ENCODE measurements around the gene KIZ.
"Not testable (repeated sequence)": the region's sequence is repeated elsewhere in the genome, so short reads cannot be mapped to it uniquely, and the experiment has no call there.

Gene KIZ

DNA sequence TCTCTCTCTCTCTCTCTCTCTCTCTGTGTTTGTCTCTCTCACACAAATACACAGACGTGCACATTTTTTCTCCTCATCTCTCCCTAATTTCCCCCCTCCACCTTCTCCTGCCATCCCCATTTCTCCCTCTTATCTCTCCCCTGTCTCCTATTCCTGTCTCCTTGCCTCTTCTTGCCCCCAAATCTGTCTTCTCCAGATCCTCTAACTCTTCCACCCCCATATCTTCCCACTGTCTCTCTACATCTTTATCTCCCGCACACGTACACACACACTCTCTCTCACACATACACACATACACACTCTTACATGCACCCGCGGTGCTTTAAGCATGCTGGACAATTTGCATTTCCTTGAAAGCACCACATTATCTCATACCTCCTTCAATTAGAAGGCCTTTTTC, 15.9 kb downstream of the KIZ start:
- no peak for DNase-seq

GRCh38 chr20:21143194-21143890, 17.5 kb downstream of the KIZ start:
- DNase-seq, result no peak

DNA sequence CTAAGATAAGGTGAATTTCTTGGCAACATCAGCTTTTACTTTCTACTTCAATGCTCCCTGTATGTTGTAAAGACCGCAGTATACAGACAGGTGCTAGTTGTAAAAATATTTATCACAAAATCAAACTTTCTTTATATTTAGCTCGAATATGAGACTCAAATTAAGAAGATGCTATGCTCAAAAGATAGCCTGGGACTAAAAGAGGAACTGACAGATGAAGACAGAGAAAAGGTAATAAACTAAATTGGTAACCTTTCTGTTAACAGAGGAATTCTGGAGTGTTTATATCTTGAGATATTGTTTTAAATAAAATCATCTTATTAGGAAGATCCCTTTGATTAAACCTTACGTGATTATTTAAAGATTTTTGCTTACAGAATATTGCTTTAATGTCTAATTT, 19.5 kb downstream of the KIZ start:
- no peak for DNase-seq

GRCh38 chr20:21146215-21146614, 20.3 kb downstream of the KIZ start:
- DNase-seq, result no peak

DNA sequence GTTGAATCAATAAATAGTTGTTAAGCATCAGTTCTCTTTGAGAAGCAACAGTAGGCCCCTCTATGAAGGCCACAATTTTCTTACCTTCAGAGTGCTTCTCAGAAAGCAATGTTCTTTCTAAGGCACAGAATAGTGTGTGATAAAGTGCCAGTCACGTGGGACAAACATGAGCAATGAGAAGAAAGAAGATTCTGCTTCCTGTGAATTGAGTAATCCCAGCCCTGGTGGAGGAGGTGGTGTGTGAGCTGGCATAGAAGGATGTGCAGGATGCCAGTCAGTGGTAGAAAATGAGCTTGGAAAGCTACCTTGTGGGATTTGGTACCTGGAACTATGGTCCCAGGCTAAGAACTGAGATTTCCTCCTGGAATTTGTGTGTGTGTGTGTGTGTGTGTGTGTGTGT, 21.7 kb downstream of the KIZ start:
- no peak for DNase-seq

DNA sequence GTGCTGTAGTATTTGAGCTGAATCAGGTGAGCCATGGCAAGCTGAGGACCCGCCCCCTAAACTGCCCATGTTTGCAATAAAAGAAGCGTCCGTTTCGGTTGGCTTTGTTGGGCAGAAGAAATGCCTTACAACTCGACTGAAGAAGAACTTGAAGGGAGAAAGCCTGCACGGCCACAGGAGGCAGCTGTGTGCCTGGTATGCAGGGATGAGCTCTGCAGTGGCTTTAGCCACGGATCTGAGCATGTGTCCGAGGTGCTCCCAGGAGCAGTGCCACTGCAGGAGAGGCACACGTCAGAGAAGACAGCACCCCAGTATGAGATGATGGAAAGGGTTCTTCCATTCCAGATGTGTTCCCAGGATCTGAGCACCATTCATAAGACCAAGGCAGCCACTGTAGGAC, 23.5 kb downstream of the KIZ start:
- DNase-seq, result no peak

GRCh38 chr20:21151791-21152190, 25.9 kb downstream of the KIZ start:
- DNase-seq, result no peak

- no peak for DNase-seq
Measured at GRCh38 chr20:21154692-21155091, 28.8 kb downstream of the KIZ start.

DNA sequence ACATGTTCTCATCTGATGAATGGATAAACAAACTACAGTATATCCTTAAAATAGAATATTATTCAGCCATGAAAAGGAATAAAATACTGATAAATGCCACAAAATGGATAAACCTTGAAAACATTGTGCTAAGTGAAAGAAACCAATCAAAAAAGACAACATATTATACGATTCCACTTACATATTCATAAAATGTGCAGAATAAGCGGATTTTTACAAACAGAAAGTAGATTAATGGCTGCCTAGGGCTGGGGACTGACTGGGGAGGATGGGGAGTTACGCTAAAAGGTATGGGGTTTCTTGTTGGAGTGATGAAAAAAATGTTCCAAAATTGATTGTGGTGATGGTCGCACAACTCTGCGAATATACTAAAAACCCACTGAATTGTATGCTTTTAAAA, 29.4 kb downstream of the KIZ start:
- no peak for DNase-seq

GRCh38 chr20:21156266-21156665, 30.4 kb downstream of the KIZ start:
- no peak for DNase-seq

DNA sequence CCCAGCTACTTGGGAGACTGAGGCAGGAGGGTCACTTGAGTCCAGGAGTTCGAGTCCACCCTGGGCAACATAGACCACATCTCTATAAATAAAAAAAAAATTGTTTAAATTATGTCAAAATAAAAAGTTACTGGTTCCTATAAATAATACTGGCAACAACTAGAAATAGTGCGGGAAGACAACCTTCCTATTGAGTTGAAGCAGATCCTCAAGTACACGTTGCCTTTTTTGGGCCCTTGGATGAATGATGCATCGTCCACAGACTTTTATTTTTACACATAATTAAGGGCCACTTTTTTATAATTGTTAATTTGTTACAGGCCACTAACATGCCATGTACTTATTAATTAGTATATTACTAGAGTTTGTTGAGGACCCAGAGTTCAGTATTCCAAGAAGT, 31.1 kb downstream of the KIZ start:
- DNase-seq, result no peak

DNA sequence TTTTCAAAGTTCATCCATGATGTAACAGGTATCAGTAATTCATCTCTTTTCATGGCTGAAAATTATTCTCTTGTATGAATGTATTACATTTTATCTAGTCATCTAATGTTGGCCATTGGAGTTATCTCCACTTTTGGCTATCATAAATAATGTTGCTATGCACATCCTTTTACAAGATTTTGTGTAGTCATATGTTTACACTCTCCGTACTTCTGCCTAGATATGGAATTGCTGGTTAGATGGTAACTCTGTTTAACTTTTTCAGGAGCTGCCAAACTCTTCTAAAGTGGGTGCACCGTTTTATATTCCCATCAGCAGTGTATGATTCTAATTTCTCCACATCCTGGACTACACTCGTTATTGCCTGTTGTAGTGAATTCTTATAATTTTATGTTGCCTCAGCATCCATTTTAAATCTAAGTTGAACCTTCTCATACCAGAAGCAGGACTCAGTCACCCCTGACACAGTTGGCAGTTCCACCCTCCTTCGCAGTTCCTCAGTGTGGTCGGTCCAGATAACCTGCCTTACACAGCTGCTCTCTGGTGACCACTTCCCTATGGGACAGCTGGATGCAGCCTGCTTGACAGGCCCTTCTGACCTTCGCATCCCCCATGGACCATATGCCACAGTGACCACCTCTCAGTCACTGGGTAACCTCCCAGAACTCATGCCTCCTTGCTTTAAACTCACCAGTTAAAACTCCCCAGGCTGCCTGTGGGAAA, 33.9 kb downstream of the KIZ start:
- DNase-seq, result no peak

DNA sequence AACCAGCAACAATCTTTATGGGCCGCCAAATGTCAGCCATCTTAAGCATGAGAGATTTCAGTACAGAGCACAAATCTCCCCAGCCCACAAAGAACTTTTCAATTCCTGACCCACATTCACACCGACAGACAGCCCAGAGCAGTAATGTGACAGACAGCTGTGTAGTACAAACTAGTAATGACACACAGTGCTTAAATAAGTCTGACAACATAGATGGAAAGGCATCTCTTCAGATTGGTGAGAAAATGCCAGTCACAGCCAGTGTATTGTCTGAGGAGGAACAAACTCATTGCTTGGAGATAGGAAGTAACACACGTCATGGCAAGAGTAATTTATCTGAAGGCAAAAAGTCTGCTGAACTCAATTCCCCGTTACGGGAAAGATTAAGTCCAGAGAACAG, 36.0 kb downstream of the KIZ start:
- no peak for DNase-seq

GRCh38 chr20:21162631-21163030, 36.7 kb downstream of the KIZ start:
- DNase-seq, result no peak

- no peak for DNase-seq
Measured at GRCh38 chr20:21166801-21167200, 40.9 kb downstream of the KIZ start.

DNA sequence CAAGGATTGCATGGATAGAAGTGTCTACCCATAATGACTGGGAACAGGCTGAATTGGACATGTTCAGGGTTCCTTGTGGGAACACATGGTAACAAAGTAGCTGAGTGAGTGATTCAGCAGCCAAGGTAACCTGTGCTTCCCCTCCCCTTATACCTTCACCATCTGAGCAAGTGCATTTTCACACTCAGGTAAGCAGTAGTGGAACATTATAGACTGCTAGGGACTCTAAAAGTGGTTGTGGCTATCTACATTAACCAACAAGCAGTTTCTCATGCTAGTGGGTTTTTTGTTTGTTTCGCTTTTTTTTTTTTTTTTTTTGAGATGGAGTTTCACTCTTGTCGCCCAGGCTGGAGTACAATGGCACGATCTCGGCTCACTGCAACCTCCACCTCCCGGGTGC, 41.4 kb downstream of the KIZ start:
- no peak for DNase-seq

DNA sequence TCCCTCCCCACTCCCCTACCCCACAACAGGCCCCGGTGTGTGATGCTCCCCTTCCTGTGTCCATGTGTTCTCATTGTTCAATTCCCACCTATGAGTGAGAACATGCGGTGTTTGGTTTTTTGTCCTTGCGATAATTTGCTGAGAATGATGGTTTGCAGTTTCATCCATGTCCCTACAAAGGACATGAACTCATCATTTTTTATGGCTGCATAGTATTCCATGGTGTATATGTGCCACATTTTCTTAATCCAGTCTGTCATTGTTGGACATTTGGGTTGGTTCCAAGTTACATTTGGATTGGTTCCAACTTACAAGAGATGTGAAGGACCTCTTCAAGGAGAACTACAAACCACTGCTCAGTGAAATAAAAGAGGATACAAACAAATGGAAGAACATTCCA, 42.2 kb downstream of the KIZ start:
- not testable (repeated sequence) for DNase-seq

- DNase-seq, result no peak
Measured at GRCh38 chr20:21172626-21173025, 46.7 kb downstream of the KIZ start.

GRCh38 chr20:21173485-21173884, 47.6 kb downstream of the KIZ start:
- DNase-seq, result no peak

DNA sequence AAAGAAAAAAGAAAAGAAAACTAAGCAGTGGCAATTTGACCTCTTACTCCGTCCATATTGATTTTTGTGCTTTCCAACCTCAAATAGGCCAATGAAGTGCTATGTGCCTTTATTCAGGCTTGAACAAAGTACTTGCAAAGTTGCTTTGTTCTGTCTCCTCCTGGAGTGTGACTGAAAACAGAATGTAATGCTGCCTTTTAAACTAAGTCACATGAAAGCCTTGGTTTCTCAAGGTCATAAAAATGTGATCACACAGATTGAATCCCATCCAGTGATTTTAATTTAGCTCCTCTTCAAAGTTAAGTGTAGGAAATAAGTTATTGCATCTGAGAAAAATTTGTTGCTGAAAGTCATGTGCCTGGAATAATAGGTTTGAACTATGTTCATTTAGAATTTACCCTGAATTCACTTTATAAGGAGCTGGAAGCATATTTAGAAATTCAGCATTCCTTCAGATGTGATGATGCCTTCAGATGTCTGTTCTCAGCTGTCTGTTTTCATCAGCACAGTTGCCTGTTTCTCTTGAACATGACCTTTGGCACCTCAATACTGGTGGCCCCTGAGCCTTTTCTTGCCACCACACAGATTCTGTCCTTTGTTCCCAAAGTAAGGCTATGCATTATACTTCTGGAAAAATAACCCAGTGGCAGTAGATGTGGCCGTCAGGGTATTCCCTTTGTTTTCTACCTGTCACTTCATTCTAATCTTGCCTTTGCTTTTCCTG, 48.8 kb downstream of the KIZ start:
- no peak for DNase-seq

GRCh38 chr20:21175433-21175832, 49.6 kb downstream of the KIZ start:
- no peak for DNase-seq

DNA sequence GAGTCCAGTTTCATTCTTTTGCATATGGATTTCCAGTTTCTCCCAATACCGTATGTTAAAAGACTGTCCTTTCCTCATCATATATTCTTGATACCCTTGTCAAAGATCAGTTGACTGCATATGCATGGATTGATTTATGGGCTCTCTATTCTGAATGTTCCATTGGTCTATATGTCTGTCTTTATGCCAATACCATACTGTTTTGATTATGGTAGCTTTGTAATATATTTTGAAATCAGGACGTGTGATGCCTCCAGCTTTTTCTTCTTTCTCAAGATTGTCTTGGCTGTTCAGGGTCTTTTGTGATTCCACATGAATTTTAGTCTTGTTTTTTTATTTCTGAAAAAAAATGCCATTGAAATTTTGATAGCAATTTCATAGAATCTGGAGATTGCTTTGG, 51.9 kb downstream of the KIZ start:
- DNase-seq, result no peak

- DNase-seq, result no peak
Measured at GRCh38 chr20:21179757-21180156, 53.9 kb downstream of the KIZ start.

- DNase-seq, result no peak
Measured at GRCh38 chr20:21180248-21180647, 54.4 kb downstream of the KIZ start.
